HG03045 (cell line): ENCODE results near the gene SLCO2A1.

Experiments
- ATAC-seq: cut with Tn5 transposase; IDR thresholded peaks from one replicate; pipeline ENCODE4 v1.9.1; 2021; ENCODE audit warnings: mild to moderate bottlenecking, moderate library complexity; ENCODE audit not compliant: unreplicated experiment

The SLCO2A1 gene

DNA sequence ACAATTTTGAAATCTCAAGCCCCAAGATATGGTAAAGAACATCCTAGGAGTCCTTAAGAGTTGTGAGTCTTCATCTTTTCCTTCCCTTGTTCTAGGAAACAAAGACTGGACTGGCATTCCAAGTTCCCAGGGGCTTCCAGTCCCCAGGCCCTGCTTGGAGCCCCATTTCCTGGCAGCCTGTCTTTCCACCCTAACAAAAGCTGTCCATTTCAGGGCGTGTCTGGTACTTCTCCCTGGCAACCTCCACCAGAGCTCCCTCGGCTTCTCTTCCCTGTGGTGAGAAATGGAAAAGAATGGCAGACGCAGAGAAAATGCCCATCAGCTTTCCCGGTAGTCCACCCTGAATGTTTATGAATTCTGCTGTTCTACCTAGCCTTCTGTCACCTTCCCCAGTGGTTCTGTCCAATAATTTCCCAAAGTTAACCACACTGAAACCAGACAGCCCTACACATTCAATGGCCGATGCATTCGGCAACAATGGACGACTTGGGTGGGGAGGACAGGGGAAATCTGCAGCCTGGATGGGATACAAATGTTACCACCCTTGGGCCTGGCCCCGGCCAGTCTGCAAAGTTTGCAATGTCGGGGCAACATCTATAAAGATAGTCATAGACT lies 140.9 kb downstream of the SLCO2A1 start:
- ATAC-seq: no peak

- ATAC-seq: no peak
These were observed 141.7 kb downstream of the SLCO2A1 start for GRCh38 chr3:133887803-133888703.

DNA sequence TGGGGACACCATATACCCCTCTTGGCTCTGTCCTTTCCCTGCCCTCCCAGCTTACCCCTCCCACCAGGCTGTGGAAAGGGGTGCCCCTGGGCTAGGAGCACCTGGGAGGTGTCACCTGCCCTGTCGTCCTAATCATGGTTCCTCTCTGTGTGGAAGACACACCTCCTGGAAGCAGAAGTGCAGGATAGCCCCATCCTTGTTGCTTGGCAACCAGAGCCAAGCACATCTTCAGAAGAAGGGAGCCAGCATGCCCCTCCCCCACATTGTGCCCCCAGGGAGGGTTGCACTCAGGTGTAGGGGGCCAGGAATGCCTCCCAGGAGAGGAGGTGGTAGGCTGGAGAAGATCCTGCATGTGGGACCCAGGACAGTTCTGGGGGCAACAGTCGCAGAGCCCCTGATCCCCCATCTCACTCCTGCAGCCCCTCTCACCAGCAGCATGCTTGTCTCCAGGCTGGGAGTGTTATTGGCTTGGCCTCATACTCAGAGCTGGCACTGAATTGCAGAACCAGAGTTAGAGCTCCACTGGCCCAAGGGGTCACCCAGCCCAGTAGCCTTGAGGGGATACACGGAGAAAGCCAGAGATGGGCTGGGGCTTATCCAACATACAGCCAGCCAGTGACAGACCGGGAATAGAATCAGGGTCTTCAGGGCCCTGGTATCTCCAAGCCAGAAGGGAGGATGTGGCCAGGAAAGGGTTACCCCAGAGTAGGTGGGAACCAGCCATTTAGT lies 142.5 kb downstream of the SLCO2A1 start:
- ATAC-seq: no peak

DNA sequence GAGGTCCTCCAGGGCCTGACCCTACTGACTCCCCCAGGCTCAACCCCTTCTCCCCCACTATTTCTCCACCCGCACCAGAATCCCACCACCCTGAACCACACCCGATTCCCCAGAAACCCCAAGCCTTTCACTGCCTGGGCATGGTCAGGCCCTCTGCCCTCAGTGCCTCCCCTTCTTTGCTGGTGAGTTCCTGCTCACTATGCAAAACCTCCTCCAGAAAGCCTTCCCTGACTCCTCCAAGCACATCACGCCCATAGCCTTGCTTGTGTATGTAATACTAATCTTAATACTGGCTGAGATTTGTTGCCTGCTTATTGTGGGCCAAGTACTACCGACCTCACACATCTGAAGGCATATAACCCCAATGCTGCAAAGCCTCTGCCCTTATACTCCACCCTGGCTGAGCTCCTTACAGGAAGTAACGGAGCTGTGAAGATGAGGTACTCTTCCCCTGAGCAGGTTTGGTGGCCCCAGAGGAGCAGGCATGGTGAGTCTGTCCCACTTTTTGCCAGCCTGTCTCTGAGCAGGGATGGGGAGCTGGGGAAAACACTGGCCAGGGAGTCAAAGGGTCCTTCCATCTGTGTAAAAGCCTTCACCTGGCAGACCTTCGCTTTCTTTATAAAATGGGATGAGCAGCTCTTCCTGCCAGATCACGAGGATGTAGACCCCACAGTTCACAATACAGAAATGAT lies 143.5 kb downstream of the SLCO2A1 start:
- ATAC-seq: no peak

GRCh38 chr3:133884887-133885711 lies 144.6 kb downstream of the SLCO2A1 start:
- no peak for ATAC-seq

DNA sequence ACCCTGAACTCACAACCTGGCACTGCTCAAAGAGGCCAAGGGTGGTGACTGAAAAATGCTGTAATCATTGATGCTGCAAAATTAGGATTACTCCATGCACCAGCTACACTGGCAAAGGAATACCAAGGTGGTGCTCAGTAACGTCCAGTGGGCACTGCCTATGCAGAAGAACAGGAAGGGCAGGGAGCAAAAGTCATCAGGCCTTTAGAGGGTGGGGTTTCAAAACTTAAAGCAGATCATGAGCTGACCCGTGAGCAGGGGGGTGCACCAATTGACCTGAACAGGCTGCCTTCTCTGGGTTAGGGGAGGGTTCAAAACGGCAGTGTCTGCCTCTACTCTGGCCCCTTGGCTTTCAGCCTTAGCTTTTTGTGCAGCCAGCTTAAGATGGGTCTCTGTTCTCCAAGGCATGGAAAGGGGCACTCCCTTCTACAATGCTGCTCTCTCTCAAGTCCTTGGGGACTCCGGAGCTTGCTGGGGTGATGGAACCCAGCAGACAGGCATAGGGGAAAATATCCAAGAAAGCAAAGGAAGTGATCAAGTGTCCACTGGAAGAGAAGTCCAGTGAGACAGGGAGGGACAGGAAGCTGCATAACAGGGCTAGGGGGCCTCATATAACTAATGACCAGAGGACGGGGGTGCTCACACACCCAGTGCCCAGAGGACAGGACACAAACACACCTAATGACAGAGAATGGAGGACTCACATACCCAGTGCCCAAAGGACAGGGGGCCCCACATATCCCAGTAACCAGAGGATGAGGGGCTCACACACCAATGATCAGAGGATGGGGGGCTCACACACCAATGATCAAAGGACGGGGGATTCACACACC lies 145.5 kb downstream of the SLCO2A1 start:
- ATAC-seq: no peak

GRCh38 chr3:133883641-133884040 lies 146.1 kb downstream of the SLCO2A1 start:
- ATAC-seq: no peak

DNA sequence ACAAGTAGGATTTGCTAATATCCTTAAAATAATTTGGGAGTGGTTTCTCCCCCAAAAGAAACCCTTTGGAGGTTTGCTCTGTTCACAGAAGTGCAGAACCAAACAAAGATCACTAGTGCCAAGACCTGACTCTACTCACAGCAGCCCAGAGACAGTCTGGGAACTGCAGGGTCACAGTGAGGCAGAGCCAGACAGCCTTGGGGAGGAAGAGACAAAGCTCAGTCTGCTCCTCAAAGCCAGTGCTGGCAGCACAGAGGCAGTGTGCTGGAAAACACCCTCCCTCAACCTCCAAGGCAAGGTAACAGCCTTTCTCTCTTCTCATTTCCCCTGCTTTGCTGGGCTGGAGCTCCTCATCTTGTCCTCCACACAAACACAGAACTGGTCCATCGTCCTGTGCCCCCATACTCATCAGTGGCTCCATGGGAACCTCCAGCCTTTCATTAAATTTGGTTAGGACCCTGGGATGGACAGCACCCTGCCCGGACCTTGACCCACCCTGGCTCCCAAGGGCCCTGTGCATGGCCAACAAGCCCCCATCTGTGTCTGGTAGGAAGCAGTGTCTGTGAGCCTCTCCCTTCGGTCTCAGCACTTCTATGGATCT lies 146.6 kb downstream of the SLCO2A1 start:
- ATAC-seq: no peak

DNA sequence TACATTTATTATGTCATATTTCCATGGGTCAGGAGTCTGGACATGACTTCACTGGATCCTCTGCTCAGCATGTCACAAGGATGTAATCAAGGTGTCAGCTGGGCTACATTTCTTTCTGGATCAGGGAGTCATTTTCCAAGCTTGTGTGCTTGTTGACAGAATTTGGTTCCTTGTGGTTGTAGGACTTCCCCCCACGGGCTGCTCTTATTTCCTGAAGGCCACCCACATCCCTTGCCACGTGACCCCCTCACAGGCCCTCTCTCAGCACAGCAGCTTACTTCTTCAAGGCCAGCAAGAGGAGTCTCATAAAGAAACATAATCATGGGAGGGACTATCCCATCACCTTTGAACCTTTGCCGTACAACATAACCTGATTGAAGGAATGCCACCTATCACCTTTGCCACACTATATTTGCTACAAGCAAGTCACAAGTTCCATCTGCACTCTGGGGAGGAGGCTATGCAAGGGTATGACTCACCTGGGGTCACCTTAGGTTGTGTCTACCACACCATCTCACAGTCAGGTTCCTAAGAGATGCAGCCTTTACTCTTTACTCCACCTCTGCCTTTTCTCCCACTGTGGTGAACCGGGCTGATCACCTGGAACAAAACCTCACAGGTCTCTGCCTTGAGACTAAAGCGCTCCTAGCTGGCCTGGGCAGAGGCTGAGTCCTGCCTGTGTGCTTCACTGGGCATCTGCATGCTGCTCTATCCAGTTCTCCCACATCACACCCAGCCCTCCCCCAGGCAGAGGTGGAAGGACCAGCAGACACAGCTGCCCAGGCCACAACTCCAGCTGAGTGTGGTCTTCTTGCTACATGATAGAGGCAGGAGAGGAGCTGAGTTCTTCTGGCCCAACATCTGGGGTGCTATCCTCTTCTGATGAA lies 147.5 kb downstream of the SLCO2A1 start:
- no peak for ATAC-seq

DNA sequence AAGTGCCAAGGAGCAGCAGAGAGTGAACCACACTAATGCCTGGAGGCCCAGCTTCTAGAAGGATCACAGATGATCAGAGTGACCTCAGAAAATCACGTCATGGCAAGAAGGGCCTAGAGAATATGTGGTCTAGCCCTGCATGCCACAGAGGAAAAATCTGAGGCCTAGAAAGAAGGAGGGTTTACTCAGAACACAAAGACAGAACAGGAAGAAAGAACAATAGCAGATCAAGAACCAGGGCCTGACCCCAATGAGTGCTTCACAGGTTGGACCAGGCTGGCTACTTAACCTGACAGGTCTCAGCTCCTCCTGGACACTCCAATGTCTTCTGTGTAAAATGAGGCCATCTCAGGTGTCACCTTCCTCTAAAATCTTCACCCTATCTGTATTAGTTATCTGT lies 148.2 kb downstream of the SLCO2A1 start:
- ATAC-seq: no peak

DNA sequence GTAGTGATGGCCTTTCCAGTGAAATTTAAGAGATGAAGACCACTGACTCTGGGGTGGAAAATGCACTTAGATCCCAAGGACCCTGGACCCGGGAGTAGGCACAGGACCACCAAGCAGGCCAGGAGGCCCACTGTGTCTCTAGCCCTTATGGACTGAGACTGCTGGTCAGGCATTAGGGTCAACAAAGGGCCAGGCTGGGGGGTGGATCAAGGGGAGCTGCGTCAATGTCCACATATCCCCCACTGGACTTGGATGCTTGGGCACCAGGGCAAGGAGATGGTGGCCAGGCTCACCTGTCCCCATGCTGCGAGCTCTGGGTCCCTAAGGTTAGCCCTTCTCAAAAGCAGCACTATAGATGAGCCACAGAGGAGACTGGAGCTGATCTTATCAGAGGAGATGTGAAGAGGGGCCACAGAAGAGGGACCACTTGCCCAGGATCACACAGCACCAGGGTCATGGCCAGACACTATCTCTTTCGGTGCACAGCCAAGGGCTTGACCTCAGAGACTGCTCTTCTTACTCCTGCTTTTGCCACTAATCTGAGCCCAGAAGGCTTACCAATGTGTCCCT lies 148.8 kb downstream of the SLCO2A1 start:
- no peak for ATAC-seq

- ATAC-seq: no peak
These were observed 149.4 kb downstream of the SLCO2A1 start for GRCh38 chr3:133880287-133880686.

DNA sequence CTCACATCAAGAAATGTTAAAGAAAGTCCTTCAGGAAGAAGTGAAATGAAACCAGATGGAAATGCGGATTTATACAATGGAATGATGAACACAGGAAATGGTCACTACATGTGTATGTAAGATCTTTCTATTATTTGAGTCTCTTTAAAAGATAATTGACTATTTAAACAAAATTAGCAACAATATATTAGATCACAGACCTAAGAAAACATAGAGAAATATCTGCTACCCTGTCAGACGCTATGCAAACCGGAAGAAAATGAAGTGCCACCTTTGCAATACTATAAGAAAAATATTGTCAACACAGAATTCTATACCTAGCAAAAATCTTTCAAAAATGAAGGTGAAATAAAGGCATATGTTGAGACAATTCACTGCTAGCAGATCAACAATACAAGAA lies 151.2 kb downstream of the SLCO2A1 start:
- ATAC-seq: no peak
